Thyroid gland (tissue), 4 donors: Measurements from ENCODE around the gene TMEM92.

Source experiments
- CTCF ChIP-seq, 6 experiments: fragments of 200-600 bp in 3 of 6; fragments of 450-650 bp in 3 of 6; sonication (generic) in 3 of 6; IDR thresholded peaks; one replicate each; pipeline ENCODE4 v1.5.1; 2016 to 2019; ENCODE audit warnings: antibody characterized with exemption in 6 of 6, mild to moderate bottlenecking in 2 of 6, inconsistent platforms in 1 of 6, moderate library complexity in 1 of 6
- POLR2A ChIP-seq, 2 donors: fragments of 450-650 bp; IDR thresholded peaks; one replicate each; pipeline ENCODE4 v1.6.1; 2017; ENCODE audit warnings: antibody characterized with exemption in 2 of 2, mild to moderate bottlenecking in 2 of 2, moderate library complexity in 1 of 2

- TF ChIP-seq POLR2A (IDR thresholded peaks at IDR 0.05) (no peak), CTCF (IDR thresholded peaks at IDR 0.05) (no peak)
These were observed 6.2 kb upstream of the TMEM92 start for GRCh38 chr17:50268026-50268425.
